SK-N-SH treated with all-trans-retinoic acid at 6 μM for 48 hours (cell line): ENCODE data around the gene P4HTM.

Experiments
- ATAC-seq: fragments of 200-7000 bp; cut with Tn5 transposase; 3 replicates; pipeline ENCODE4 v1.9.1; 2020; ENCODE audit warnings: mild to moderate bottlenecking, moderate library complexity
- ARNTL ChIP-seq: fragments of 450-650 bp; formaldehyde crosslinking; IDR thresholded peaks from 2 replicates; pipeline ENCODE4 v1.5.0; 2020; ENCODE audit warnings: low read depth, mild to moderate bottlenecking, moderate library complexity, borderline replicate concordance
- BACH2 ChIP-seq: fragments of 250-450 bp; sonication (Bioruptor Pico); IDR thresholded peaks from 2 replicates; pipeline ENCODE4 v1.9.0; 2021; ENCODE audit warnings: mild to moderate bottlenecking, borderline replicate concordance
- CSDC2 ChIP-seq: fragments of 250-450 bp; sonication (Bioruptor Pico); IDR thresholded peaks from 2 replicates; pipeline ENCODE4 v1.5.0; 2020; ENCODE audit warnings: mild to moderate bottlenecking, moderate library complexity
- ESRRG ChIP-seq: fragments of 250-450 bp; sonication (Bioruptor Pico); IDR thresholded peaks from 2 replicates; pipeline ENCODE4 v1.6.1; 2021; ENCODE audit warnings: mild to moderate bottlenecking
- GLIS3 ChIP-seq: fragments of 250-450 bp; sonication (Bioruptor Pico); IDR thresholded peaks from 2 replicates; pipeline ENCODE4 v1.5.0; 2020; ENCODE audit warnings: mild to moderate bottlenecking, moderate library complexity
- ISL1 ChIP-seq: fragments of 250-450 bp; sonication (Bioruptor Pico); IDR thresholded peaks from 2 replicates; pipeline ENCODE4 v2.1.2; 2022; ENCODE audit warnings: mild to moderate bottlenecking, moderate library complexity
- OSR1 ChIP-seq: fragments of 250-450 bp; sonication (Bioruptor Pico); IDR thresholded peaks from 2 replicates; pipeline ENCODE4 v1.8.0; 2022; ENCODE audit warnings: moderate library complexity, mild to moderate bottlenecking, inconsistent platforms
- SNAI2 ChIP-seq: fragments of 250-450 bp; sonication (Bioruptor Pico); IDR thresholded peaks from 2 replicates; pipeline ENCODE4 v1.5.0; 2020; ENCODE audit warnings: mild to moderate bottlenecking, moderate library complexity
- TCF4 ChIP-seq: fragments of 250-450 bp; sonication (Bioruptor Pico); IDR thresholded peaks from 2 replicates; pipeline ENCODE4 v1.8.0; 2021; ENCODE audit warnings: mild to moderate bottlenecking, moderate library complexity, borderline replicate concordance
- TSHZ2 ChIP-seq: fragments of 250-450 bp; sonication (Bioruptor Pico); IDR thresholded peaks from 2 replicates; pipeline ENCODE4 v1.5.0; 2020; ENCODE audit warnings: mild to moderate bottlenecking, moderate library complexity
- ZC3H10 ChIP-seq: fragments of 250-450 bp; sonication (Bioruptor Pico); IDR thresholded peaks from 2 replicates; pipeline ENCODE4 v1.5.1; 2021; ENCODE audit warnings: mild to moderate bottlenecking, moderate library complexity
- ZFP3 ChIP-seq: fragments of 250-450 bp; sonication (Bioruptor Pico); IDR thresholded peaks from 2 replicates; pipeline ENCODE4 v1.5.0; 2020; ENCODE audit warnings: mild to moderate bottlenecking, moderate library complexity
- ZFP30 ChIP-seq: fragments of 450-650 bp; formaldehyde crosslinking; IDR thresholded peaks from 2 replicates; pipeline ENCODE4 v1.5.0; 2022; ENCODE audit warnings: mild to moderate bottlenecking, moderate library complexity
- ZNF565 ChIP-seq: fragments of 450-650 bp; formaldehyde crosslinking; conservative IDR thresholded peaks from 2 replicates; pipeline ENCODE4 v1.5.0; 2020; ENCODE audit warnings: low read depth, mild to moderate bottlenecking, moderate library complexity
- ZNF70 ChIP-seq: fragments of 450-650 bp; formaldehyde crosslinking; IDR thresholded peaks from 2 replicates; pipeline ENCODE4 v1.5.0; 2020; ENCODE audit warnings: mild to moderate bottlenecking, moderate library complexity
- ZNF8 ChIP-seq: fragments of 450-650 bp; formaldehyde crosslinking; IDR thresholded peaks from 2 replicates; pipeline ENCODE4 v1.5.0; 2020; ENCODE audit warnings: mild to moderate bottlenecking, moderate library complexity
- TF ChIP-seq, protein P1 (sequence below): fragments of 250-450 bp; sonication (Bioruptor Pico); IDR thresholded peaks from 2 replicates; pipeline ENCODE4 v1.5.1; 2020; ENCODE audit warnings: low read depth, mild to moderate bottlenecking, moderate library complexity
- TF ChIP-seq, protein P2 (sequence below): fragments of 250-450 bp; sonication (Bioruptor Pico); IDR thresholded peaks from 2 replicates; pipeline ENCODE4 v1.8.0; 2020; ENCODE audit warnings: mild to moderate bottlenecking, moderate library complexity, borderline replicate concordance
- TF ChIP-seq, protein P3 (sequence below): fragments of 250-450 bp; sonication (Bioruptor Pico); IDR thresholded peaks from 2 replicates; pipeline ENCODE4 v1.8.0; 2021; ENCODE audit warnings: low read depth, mild to moderate bottlenecking, moderate library complexity, borderline replicate concordance
- TF ChIP-seq, protein P4 (sequence below): fragments of 250-450 bp; sonication (Bioruptor Pico); IDR thresholded peaks from 2 replicates; pipeline ENCODE4 v1.5.1; 2021; ENCODE audit warnings: mild to moderate bottlenecking, moderate library complexity

Gene P4HTM

DNA sequence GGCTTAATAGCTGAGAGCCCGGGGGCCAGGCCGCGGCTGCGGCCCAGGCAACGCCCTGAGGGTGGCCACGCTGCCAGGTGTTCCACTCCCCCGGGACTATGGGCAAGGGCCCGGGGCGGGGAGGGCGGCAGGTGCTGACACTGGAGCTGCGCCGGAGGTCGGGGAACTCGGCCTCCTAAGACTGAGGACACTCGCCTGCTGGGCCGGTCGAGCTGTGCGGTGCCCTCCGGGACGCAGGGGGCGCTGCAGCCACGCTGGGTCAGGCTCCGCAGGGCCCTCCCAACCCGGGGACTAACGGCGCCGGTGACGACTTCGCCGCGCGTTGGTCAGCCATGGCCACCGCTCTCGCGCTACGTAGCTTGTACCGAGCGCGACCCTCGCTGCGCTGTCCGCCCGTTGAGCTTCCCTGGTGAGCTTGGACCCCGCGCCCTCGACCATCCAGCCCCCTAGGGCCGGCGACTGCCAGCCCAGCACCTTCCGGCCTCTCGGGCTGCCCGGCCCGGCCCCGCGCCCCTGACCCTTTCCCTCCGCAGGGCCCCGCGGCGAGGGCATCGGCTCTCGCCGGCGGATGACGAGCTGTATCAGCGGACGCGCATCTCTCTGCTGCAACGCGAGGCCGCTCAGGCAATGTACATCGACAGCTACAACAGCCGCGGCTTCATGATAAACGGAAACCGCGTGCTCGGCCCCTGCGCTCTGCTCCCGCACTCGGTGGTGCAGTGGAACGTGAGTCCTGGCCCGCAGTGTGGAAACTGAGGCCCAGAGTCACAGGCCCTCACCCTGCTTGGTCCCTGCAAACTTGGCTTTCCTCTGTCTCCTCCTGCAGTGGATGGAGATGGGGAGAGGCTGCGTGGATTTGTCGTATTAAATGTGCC is 32.0 kb downstream of the P4HTM start, which contains the start of gene NDUFAF3:
NDUFAF3 (plus strand) TSS at position 309 of the 875 bp plus-strand sequence; CDS start at position 333, 24 bp downstream.
- peak; percentile 78 for ATAC-seq
- TF ChIP-seq ZFP3 (CRISPR knock-in tag) (0 out of 2 replicates have a peak, but pooled peaks have one; percentile 38), ZFP30 (no peak), SNAI2 (CRISPR knock-in tag) (no peak)
- TF ChIP-seq, all 23 proteins: peak for 1

GRCh38 chr3:49022688-49023171 is 32.7 kb downstream of the P4HTM start:
- no peak for TF ChIP-seq ISL1
- TF ChIP-seq, protein P1, sequence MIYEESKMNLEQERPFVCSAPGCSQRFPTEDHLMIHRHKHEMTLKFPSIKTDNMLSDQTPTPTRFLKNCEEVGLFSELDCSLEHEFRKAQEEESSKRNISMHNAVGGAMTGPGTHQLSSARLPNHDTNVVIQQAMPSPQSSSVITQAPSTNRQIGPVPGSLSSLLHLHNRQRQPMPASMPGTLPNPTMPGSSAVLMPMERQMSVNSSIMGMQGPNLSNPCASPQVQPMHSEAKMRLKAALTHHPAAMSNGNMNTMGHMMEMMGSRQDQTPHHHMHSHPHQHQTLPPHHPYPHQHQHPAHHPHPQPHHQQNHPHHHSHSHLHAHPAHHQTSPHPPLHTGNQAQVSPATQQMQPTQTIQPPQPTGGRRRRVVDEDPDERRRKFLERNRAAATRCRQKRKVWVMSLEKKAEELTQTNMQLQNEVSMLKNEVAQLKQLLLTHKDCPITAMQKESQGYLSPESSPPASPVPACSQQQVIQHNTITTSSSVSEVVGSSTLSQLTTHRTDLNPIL (CRISPR knock-in tag), result no peak
- TF ChIP-seq, protein P2, sequence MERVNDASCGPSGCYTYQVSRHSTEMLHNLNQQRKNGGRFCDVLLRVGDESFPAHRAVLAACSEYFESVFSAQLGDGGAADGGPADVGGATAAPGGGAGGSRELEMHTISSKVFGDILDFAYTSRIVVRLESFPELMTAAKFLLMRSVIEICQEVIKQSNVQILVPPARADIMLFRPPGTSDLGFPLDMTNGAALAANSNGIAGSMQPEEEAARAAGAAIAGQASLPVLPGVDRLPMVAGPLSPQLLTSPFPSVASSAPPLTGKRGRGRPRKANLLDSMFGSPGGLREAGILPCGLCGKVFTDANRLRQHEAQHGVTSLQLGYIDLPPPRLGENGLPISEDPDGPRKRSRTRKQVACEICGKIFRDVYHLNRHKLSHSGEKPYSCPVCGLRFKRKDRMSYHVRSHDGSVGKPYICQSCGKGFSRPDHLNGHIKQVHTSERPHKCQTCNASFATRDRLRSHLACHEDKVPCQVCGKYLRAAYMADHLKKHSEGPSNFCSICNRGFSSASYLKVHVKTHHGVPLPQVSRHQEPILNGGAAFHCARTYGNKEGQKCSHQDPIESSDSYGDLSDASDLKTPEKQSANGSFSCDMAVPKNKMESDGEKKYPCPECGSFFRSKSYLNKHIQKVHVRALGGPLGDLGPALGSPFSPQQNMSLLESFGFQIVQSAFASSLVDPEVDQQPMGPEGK (CRISPR knock-in tag), result no peak
- TF ChIP-seq ZFP3 (CRISPR knock-in tag), result no peak
- TF ChIP-seq ZNF565 (CRISPR knock-in tag), result no peak
- no peak for TF ChIP-seq TSHZ2 (CRISPR knock-in tag)
- no peak for TF ChIP-seq OSR1

DNA sequence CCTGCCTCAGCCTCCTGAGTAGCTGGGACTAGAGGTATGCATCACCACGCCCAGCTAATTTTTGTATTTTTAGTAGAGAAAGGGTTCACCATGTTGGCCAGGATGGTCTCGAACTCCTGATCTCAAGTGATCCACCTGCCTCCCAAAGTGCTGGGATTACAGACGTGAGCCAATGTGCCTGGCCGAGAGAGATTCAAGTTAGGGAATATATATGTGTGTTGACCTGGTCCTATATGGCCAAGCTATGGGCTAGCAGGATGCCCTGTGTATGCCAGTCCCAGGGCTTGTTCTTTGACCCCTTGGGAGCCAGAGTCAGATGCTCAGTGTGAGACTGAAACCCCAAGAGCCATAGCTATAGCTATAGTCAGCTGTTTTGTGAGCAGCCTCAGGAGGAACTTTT is 33.7 kb downstream of the P4HTM start:
- TF ChIP-seq ESRRG (CRISPR knock-in tag) (no peak), ZNF8 (CRISPR knock-in tag) (no peak), ARNTL (CRISPR knock-in tag) (no peak), GLIS3 (no peak), TCF4 (no peak), OSR1 (no peak), ZNF70 (CRISPR knock-in tag) (no peak), ISL1 (no peak)
- TF ChIP-seq, protein P3, sequence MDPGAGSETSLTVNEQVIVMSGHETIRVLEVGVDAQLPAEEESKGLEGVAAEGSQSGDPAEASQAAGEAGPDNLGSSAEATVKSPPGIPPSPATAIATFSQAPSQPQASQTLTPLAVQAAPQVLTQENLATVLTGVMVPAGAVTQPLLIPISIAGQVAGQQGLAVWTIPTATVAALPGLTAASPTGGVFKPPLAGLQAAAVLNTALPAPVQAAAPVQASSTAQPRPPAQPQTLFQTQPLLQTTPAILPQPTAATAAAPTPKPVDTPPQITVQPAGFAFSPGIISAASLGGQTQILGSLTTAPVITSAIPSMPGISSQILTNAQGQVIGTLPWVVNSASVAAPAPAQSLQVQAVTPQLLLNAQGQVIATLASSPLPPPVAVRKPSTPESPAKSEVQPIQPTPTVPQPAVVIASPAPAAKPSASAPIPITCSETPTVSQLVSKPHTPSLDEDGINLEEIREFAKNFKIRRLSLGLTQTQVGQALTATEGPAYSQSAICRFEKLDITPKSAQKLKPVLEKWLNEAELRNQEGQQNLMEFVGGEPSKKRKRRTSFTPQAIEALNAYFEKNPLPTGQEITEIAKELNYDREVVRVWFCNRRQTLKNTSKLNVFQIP, result no peak
- TF ChIP-seq, protein P2 (CRISPR knock-in tag), result no peak
- ATAC-seq, result no peak

More at GRCh38 chr3:49022688-49023171, 32.7 kb downstream of the P4HTM start:
- ATAC-seq, result no peak

DNA sequence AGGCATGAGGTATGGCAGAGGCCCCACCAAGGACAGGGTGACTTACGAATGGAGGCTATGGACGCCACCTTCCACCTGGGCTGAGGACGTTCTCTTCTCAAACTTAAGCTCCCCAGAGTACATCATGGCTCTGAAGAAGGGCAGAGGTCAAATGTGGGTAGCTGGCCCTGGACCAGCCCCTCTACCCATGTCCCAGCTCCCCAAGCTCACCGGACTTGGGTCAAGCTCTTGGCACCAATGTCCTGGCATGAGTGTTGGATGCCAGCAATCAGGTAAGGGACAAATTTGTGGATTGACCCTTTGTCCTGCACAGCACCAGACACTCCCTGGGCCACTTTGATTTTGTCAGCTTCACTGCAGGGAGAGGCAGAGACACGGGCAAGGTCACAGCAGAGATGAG is 34.4 kb downstream of the P4HTM start:
- no peak for ATAC-seq
- TF ChIP-seq ZC3H10 (CRISPR knock-in tag) (no peak), SNAI2 (CRISPR knock-in tag) (no peak), CSDC2 (CRISPR knock-in tag) (no peak), ZFP30 (no peak), ZNF70 (CRISPR knock-in tag) (no peak), ZNF565 (CRISPR knock-in tag) (no peak), BACH2 (CRISPR knock-in tag) (no peak)
- TF ChIP-seq, protein P4, sequence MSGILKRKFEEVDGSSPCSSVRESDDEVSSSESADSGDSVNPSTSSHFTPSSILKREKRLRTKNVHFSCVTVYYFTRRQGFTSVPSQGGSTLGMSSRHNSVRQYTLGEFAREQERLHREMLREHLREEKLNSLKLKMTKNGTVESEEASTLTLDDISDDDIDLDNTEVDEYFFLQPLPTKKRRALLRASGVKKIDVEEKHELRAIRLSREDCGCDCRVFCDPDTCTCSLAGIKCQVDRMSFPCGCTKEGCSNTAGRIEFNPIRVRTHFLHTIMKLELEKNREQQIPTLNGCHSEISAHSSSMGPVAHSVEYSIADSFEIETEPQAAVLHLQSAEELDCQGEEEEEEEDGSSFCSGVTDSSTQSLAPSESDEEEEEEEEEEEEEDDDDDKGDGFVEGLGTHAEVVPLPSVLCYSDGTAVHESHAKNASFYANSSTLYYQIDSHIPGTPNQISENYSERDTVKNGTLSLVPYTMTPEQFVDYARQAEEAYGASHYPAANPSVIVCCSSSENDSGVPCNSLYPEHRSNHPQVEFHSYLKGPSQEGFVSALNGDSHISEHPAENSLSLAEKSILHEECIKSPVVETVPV (CRISPR knock-in tag), result no peak
- TF ChIP-seq, protein P2 (CRISPR knock-in tag), result no peak
- TF ChIP-seq, protein P3, result no peak
